MM.1S (cell line): ENCODE measurements around the gene TMEM51.

ENCODE experiments used
- DNase-seq: peaks from one replicate; pipeline ENCODE4 v3.0.0-alpha.2; 2015
- H2AFZ ChIP-seq: fragments of 300-600 bp; sonication (generic); 2 replicates; pipeline ENCODE4 v1.6.0; 2016; ENCODE audit warnings: antibody characterized with exemption, low read length
- H3F3A ChIP-seq: fragments of 300-600 bp; sonication (generic); 2 replicates; pipeline ENCODE4 v1.6.1; 2016; ENCODE audit warnings: mild to moderate bottlenecking, antibody characterized with exemption, low read length, moderate library complexity, mixed read lengths; ENCODE audit not compliant: insufficient read depth
- H3K27ac ChIP-seq: fragments of 300-600 bp; sonication (generic); 2 replicates; pipeline ENCODE4 v1.5.1; 2016; ENCODE audit warnings: mild to moderate bottlenecking, low read length
- H3K27me3 ChIP-seq: fragments of 300-600 bp; sonication (generic); replicated peaks from 2 replicates; pipeline ENCODE4 v1.6.0; 2016; ENCODE audit warnings: low read length; ENCODE audit not compliant: insufficient read depth
- H3K36me3 ChIP-seq: fragments of 300-600 bp; sonication (generic); replicated peaks from 2 replicates; pipeline ENCODE4 v1.6.1; 2016; ENCODE audit warnings: mild to moderate bottlenecking, low read length, mixed read lengths; ENCODE audit not compliant: insufficient read depth
- H3K4me1 ChIP-seq: fragments of 300-600 bp; sonication (generic); 2 replicates; pipeline ENCODE4 v1.6.1; 2016; ENCODE audit warnings: low read length, mixed read lengths
- H3K4me2 ChIP-seq: fragments of 300-600 bp; sonication (generic); 2 replicates; pipeline ENCODE4 v1.6.0; 2016; ENCODE audit warnings: low read depth, low read length
- H3K4me3 ChIP-seq: fragments of 300-600 bp; sonication (generic); 2 replicates; pipeline ENCODE4 v1.5.1; 2016; ENCODE audit warnings: low read length, mixed read lengths
- H3K79me2 ChIP-seq: fragments of 300-600 bp; sonication (generic); 2 replicates; pipeline ENCODE4 v1.6.1; 2016; ENCODE audit warnings: mixed run types, low read length, mixed read lengths
- H3K9ac ChIP-seq: fragments of 300-600 bp; sonication (generic); 2 replicates; pipeline ENCODE4 v1.6.1; 2016; ENCODE audit warnings: low read length, mixed read lengths
- H3K9me2 ChIP-seq: fragments of 300-600 bp; sonication (generic); replicated peaks from 2 replicates; pipeline ENCODE4 v1.6.1; 2016; ENCODE audit warnings: mild to moderate bottlenecking, low read length, mixed read lengths; ENCODE audit not compliant: insufficient read depth
- H3K9me3 ChIP-seq: fragments of 300-600 bp; sonication (generic); replicated peaks from 2 replicates; pipeline ENCODE4 v1.6.1; 2016; ENCODE audit warnings: mild to moderate bottlenecking, low read length, mixed read lengths; ENCODE audit not compliant: insufficient read depth
- H4K20me1 ChIP-seq: fragments of 300-600 bp; sonication (generic); 2 replicates; pipeline ENCODE4 v1.6.1; 2016; ENCODE audit warnings: mild to moderate bottlenecking, low read length, moderate library complexity, mixed read lengths; ENCODE audit not compliant: insufficient read depth
- EZH2 ChIP-seq: fragments of 300-600 bp; sonication (generic); optimal IDR thresholded peaks from 2 replicates; pipeline ENCODE3; 2017; ENCODE audit warnings: low read depth, mild to moderate bottlenecking, antibody characterized with exemption, low read length, mixed read lengths
- EZH2phosphoT487 ChIP-seq: fragments of 300-600 bp; sonication (generic); IDR thresholded peaks from 2 replicates; pipeline ENCODE4 v1.6.1; 2018; ENCODE audit warnings: antibody characterized with exemption, low read length
- TF ChIP-seq, protein P1 (sequence below): fragments of 300-600 bp; sonication (generic); IDR thresholded peaks from 2 replicates; pipeline ENCODE4 v1.5.1; 2016; ENCODE audit warnings: antibody characterized with exemption, low read length, mixed read lengths

The TMEM51 gene

DNA sequence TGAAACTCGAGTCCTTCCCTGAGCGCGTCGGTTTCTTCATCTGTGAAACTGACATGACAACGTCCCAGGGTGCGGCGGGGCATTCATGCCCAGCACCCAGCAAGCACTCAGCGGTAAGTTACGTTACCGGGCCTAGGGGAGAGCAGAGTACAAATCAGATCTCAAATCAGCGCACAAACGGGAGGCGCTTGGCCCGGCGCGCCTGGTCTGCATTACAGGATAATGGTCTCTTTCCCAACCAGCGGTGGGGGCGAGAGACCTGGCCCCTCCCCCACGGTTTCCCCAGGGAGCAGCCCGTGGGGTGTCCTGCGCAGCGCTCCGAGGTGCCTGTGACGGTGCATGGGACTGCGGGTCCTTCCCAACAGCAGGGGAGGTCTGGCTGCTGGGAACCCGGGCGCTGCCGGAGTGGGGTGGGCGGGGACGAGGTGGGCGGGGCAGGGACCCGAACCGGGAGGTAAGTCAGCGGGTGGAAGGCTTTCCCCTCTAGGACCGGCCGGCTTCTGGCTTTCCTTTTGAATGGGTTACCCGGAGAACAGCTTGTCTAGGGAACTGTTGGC is 1.0 kb downstream of the TMEM51 start:
- Histone ChIP-seq H3K9me3 (no peaks in the 10 kb centered on the region), H3K4me1 (peaks cover 23% of the 10 kb centered on the region), H3K4me3 (peak overlapping the region; percentile 67), H3K9me2 (no peaks in the 10 kb centered on the region), H3K27me3 (0 out of 2 replicates have a peak, but pooled peaks cover 13% of the 10 kb centered on the region), H3K27ac (no peak overlapping the region), H3K9ac (no peak overlapping the region), H4K20me1 (no peaks in the 10 kb centered on the region), H3K79me2 (peaks cover 34% of the 10 kb centered on the region), H3F3A (peaks cover 17% of the 10 kb centered on the region; the same call in 1 of the 2 replicates), H3K4me2 (peak overlapping the region; percentile 98), H3K36me3 (no peaks in the 10 kb centered on the region), H2AFZ (no peak overlapping the region)
- TF ChIP-seq EZH2 (no peak), EZH2phosphoT487 (no peak)
- TF ChIP-seq, protein P1, sequence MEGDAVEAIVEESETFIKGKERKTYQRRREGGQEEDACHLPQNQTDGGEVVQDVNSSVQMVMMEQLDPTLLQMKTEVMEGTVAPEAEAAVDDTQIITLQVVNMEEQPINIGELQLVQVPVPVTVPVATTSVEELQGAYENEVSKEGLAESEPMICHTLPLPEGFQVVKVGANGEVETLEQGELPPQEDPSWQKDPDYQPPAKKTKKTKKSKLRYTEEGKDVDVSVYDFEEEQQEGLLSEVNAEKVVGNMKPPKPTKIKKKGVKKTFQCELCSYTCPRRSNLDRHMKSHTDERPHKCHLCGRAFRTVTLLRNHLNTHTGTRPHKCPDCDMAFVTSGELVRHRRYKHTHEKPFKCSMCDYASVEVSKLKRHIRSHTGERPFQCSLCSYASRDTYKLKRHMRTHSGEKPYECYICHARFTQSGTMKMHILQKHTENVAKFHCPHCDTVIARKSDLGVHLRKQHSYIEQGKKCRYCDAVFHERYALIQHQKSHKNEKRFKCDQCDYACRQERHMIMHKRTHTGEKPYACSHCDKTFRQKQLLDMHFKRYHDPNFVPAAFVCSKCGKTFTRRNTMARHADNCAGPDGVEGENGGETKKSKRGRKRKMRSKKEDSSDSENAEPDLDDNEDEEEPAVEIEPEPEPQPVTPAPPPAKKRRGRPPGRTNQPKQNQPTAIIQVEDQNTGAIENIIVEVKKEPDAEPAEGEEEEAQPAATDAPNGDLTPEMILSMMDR = no peak
- DNase-seq = no peak

DNA sequence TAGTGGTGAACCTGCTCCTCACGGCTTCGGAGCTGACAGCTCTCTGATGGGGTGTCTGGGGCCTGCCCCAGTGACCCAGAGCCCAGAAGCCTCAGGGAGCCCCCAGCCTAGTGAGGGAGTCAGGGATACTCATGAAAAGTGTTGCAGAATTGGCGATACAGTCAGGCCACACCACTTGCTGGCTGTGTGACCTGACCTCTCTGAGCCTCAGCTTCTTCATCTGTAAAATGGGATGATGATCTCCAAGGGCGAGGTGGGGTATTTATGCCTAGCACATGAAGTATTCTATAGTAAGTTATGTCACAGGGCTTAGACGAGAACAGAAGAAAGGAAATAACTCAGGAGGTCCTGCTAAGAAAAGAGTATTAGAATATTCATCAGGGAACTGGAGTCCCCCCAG is 1.6 kb downstream of the TMEM51 start:
- Histone ChIP-seq H3K27ac (no peak overlapping the region), H4K20me1 (no peaks in the 10 kb centered on the region), H3K27me3 (0 out of 2 replicates have a peak, but pooled peaks cover 13% of the 10 kb centered on the region), H3K79me2 (peaks cover 39% of the 10 kb centered on the region), H3K4me2 (peak overlapping the region; percentile 92; the same call in 1 of the 2 replicates), H3F3A (peaks cover 17% of the 10 kb centered on the region; the same call in 1 of the 2 replicates), H3K9ac (no peak overlapping the region), H3K9me3 (no peaks in the 10 kb centered on the region), H3K4me1 (peaks cover 23% of the 10 kb centered on the region), H3K9me2 (no peaks in the 10 kb centered on the region), H2AFZ (no peak overlapping the region), H3K36me3 (no peaks in the 10 kb centered on the region), H3K4me3 (no peak overlapping the region)
- DNase-seq = no peak
- TF ChIP-seq EZH2phosphoT487 (no peak), EZH2 (no peak)
- TF ChIP-seq, protein P1 = no peak

DNA sequence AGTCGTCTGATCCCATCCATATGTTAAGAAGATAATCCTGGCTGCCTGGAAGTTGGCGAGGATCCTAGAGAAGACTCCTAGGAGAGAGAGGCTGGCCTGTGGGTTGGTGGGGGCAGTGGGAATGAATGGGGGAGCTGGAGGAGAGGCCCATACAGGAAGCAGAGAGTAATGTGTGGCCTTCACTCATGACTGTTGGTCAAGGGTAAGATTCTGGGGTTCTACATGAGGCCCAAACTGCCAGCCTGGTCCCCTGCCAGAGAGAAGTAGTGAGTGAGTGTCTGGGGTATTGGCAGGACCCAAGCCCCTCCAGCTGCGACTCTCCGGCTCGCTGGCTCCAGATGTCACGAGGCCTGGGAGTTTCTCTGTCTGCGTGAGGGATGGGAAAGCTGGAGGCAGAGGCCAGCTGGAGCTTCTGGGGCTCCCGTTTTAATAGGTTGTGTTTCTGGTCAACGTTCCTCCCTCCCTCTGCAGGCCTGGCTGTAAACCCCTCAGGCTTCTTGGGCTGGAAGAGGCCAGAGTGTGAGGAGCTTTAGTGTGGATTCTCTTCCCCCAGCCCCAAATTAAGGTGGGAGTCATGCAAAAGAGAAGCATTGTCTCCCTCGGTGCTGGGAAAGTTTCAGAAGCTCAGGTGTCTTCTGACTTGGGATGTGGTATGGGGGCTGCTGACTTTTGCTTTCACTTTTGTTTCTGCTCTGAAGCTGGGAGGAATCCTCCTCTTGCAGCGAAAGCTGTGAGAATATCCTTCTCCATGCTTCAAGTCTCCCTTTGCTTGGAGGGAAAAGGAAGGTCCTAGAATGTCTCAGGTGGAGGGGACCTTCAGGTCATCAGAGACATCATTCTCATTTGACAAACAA is 2.6 kb downstream of the TMEM51 start:
- H3K36me3 ChIP-seq = no peaks in the 10 kb centered on the region
- peak overlapping the region; percentile 21; the same call in 1 of the 2 replicates for H3K9ac ChIP-seq
- peaks cover 30% of the 10 kb centered on the region for H3K4me1 ChIP-seq
- no peaks in the 10 kb centered on the region for H3K9me3 ChIP-seq
- 0 out of 2 replicates have a peak, but pooled peaks cover 13% of the 10 kb centered on the region for H3K27me3 ChIP-seq
- DNase-seq = peak; percentile 56
- peaks cover 17% of the 10 kb centered on the region; the same call in 1 of the 2 replicates for H3F3A ChIP-seq
- H3K4me2 ChIP-seq = peak overlapping the region; percentile 92
- peak overlapping the region; percentile 44 for H2AFZ ChIP-seq
- H4K20me1 ChIP-seq = no peaks in the 10 kb centered on the region
- TF ChIP-seq EZH2phosphoT487 (no peak), EZH2 (no peak)
- TF ChIP-seq, protein P1 = no peak
- H3K79me2 ChIP-seq = peaks cover 43% of the 10 kb centered on the region
- H3K9me2 ChIP-seq = no peaks in the 10 kb centered on the region
- H3K27ac ChIP-seq = peak overlapping the region; percentile 61; the same call in 1 of the 2 replicates
- H3K4me3 ChIP-seq = peak overlapping the region; percentile 53
